ENCODE data around the gene COMTD1. TPM values are rescaled to one million over a fixed set of nuclear protein-coding genes. Genes with fewer than 3 reads are reported as not detected.

COMTD1 gene
- total and polyA plus RNA-seq, 2 donors (not counting 1 experiment from before 2014, with no cell fraction given), result 14.5 to 23.8 TPM

- peaks cover 0 to 31% (median 4%) of the 10 kb centered on the region in 4 experiments for H3K27me3 ChIP-seq (replicated peaks in 1 of 4; ENCODE audit: control extremely low read depth in 1 of 4, control insufficient read depth in 3 of 4, insufficient read depth in 4 of 4, low read length in 3 of 4)
- no peak overlapping the region for H3K4me2 ChIP-seq (replicated peaks; ENCODE audit: low read depth, low read length, poor library complexity, severe bottlenecking)
- POLR2A ChIA-PET, result no interaction called here
- no peaks in the 10 kb centered on the region for H4K20me1 ChIP-seq (ENCODE audit: control insufficient read depth, insufficient read depth, low read length, poor library complexity, severe bottlenecking)
- H3K4me1 ChIP-seq (ENCODE audit: control insufficient read depth in 2 of 2, insufficient read depth in 2 of 2, low read length in 2 of 2), result no peaks in the 10 kb centered on the region
- H3K27ac ChIP-seq (ENCODE audit: low read length in 2 of 2), result no peak overlapping the region
- no peaks in the 10 kb centered on the region for H3K36me3 ChIP-seq (replicated peaks in 1 of 2; ENCODE audit: control extremely low read depth in 1 of 2, control insufficient read depth in 1 of 2, extremely low read depth in 1 of 2, insufficient read depth in 2 of 2, low read length in 1 of 2)
- no peak overlapping the region for H3K4me3 Mint-ChIP-seq
- H3K4me3 ChIP-seq (ENCODE audit: control extremely low read depth in 1 of 5, extremely low read depth in 1 of 5, insufficient read depth in 1 of 5, low read depth in 2 of 5, low read length in 4 of 5), result no peak overlapping the region
- H3K9me3 ChIP-seq (ENCODE audit: control extremely low read depth in 1 of 3, control insufficient read depth in 2 of 3, insufficient read depth in 1 of 3, low read length in 2 of 3), result peaks cover 0 to 2% (median 0%) of the 10 kb centered on the region in 3 donors
- no peak overlapping the region for H2AFZ ChIP-seq (ENCODE audit: insufficient read depth, low read depth, low read length, poor library complexity, severe bottlenecking)
- CTCF ChIA-PET, result no interaction called here
- H3K9ac ChIP-seq (ENCODE audit: low read length), result no peak overlapping the region
- TF ChIP-seq EZH2 (IDR thresholded peaks at IDR 0.05; ENCODE audit: borderline replicate concordance, insufficient read depth, low read depth, low read length, poor library complexity, severe bottlenecking) (no peak), CTCF (IDR thresholded peaks at IDR 0.05) (no peak)
- H3K27me3 Mint-ChIP-seq, result peaks cover 47% of the 10 kb centered on the region
- no peaks in the 10 kb centered on the region for H3K4me1 Mint-ChIP-seq
- 35% methylated on average over 6 of the region's 12 CpGs for WGBS (ENCODE audit: insufficient coverage)
- ATAC-seq (ENCODE audit: low read depth) (no peak), DNase-seq (no peak)
- intact Hi-C loops (cut with micrococcal nuclease), result no loop called here
- H3K27ac Mint-ChIP-seq, result no peak overlapping the region
- H3K9me3 Mint-ChIP-seq (ENCODE audit: insufficient read depth), result no peaks in the 10 kb centered on the region
- no peaks in the 10 kb centered on the region for H3K79me2 ChIP-seq (ENCODE audit: control insufficient read depth, insufficient read depth, low read length)
These were observed 48.1 kb upstream of the COMTD1 start for GRCh38 chr10:75283671-75284470.

- Histone ChIP-seq H2AFZ (ENCODE audit: insufficient read depth, low read depth, low read length, poor library complexity, severe bottlenecking) (no peak overlapping the region), H3K9ac (ENCODE audit: low read length) (no peak overlapping the region), H3K9me3 (ENCODE audit: control extremely low read depth in 1 of 3, control insufficient read depth in 2 of 3, insufficient read depth in 1 of 3, low read length in 2 of 3) (peaks cover 0 to under 1% (median 0%) of the 10 kb centered on the region in 3 donors), H3K4me1 (ENCODE audit: control insufficient read depth in 2 of 2, insufficient read depth in 2 of 2, low read length in 2 of 2) (no peaks in the 10 kb centered on the region), H3K79me2 (ENCODE audit: control insufficient read depth, insufficient read depth, low read length) (no peaks in the 10 kb centered on the region), H3K27ac (ENCODE audit: low read length in 2 of 2) (no peak overlapping the region), H3K4me3 (ENCODE audit: control extremely low read depth in 1 of 5, extremely low read depth in 1 of 5, insufficient read depth in 1 of 5, low read depth in 2 of 5, low read length in 4 of 5) (no peak overlapping the region), H3K27me3 (replicated peaks in 1 of 4; ENCODE audit: control extremely low read depth in 1 of 4, control insufficient read depth in 3 of 4, insufficient read depth in 4 of 4, low read length in 3 of 4) (peaks cover 0 to 25% (median 4%) of the 10 kb centered on the region in 4 experiments), H3K36me3 (replicated peaks in 1 of 2; ENCODE audit: control extremely low read depth in 1 of 2, control insufficient read depth in 1 of 2, extremely low read depth in 1 of 2, insufficient read depth in 2 of 2, low read length in 1 of 2) (no peaks in the 10 kb centered on the region), H4K20me1 (ENCODE audit: control insufficient read depth, insufficient read depth, low read length, poor library complexity, severe bottlenecking) (no peaks in the 10 kb centered on the region), H3K4me2 (replicated peaks; ENCODE audit: low read depth, low read length, poor library complexity, severe bottlenecking) (no peak overlapping the region)
- WGBS (ENCODE audit: insufficient coverage), result 74% methylated on average over 4 of the region's 14 CpGs
- Mint-ChIP-seq H3K27me3 (peaks cover 49% of the 10 kb centered on the region), H3K4me3 (no peak overlapping the region), H3K27ac (no peak overlapping the region), H3K4me1 (no peaks in the 10 kb centered on the region), H3K9me3 (ENCODE audit: insufficient read depth) (no peaks in the 10 kb centered on the region)
- ATAC-seq (ENCODE audit: low read depth) (no peak), DNase-seq (no peak)
- intact Hi-C loops (cut with micrococcal nuclease), result no loop called here
- ChIA-PET POLR2A (no interaction called here), CTCF (no interaction called here)
- TF ChIP-seq EZH2 (IDR thresholded peaks at IDR 0.05; ENCODE audit: borderline replicate concordance, insufficient read depth, low read depth, low read length, poor library complexity, severe bottlenecking), result no peak
These were observed 47.4 kb upstream of the COMTD1 start for GRCh38 chr10:75283078-75283670.

All from B cell (primary cell).